GM12878 (cell line): ENCODE measurements around the gene SLC2A4RG. TPM values are rescaled to one million over a fixed set of nuclear protein-coding genes. Genes with fewer than 3 reads are reported as not detected.

Source experiments
- ATAC-seq: fragments of 200-7000 bp; cut with Tn5 transposase; 3 replicates; pipeline ENCODE4 v1.9.1; 2020; ENCODE audit warnings: mild to moderate bottlenecking, moderate library complexity
- BruUV-seq: library from RNA; stranded (reverse); fragments of 400-500 nt; replicated peaks from 2 replicates; lab custom pipeline; 2021; lab: Mats Ljungman, UMichigan
- CTCF ChIA-PET: fragments of 300-600 bp; sonication (Branson Sonifier 250); formaldehyde crosslinking; extraction: SDS; loops from one replicate; lab custom pipeline; 2021; ENCODE audit warnings: inconsistent platforms; lab: Yijun Ruan, JAX
- POLR2A ChIA-PET: fragments of 350-600 bp; formaldehyde crosslinking; extraction: SDS; loops from one replicate; lab custom pipeline; 2021; ENCODE audit warnings: inconsistent platforms; lab: Charles Lee
- RAD21 ChIA-PET: fragments of 300-600 bp; sonication (Branson Sonifier 250); formaldehyde crosslinking; loops from one replicate; lab custom pipeline; 2023; ENCODE audit warnings: antibody characterized with exemption; ENCODE audit not compliant: unreplicated experiment; lab: Charles Lee
- SMC1A ChIA-PET: fragments of 300-600 bp; sonication (Branson Sonifier 250); formaldehyde crosslinking; loops from one replicate; lab custom pipeline; 2023; ENCODE audit not compliant: unreplicated experiment, uncharacterized antibody; lab: Charles Lee
- DNase-seq: peaks from one replicate; pipeline ENCODE4 v3.0.0-alpha.2; 2011; ENCODE audit warnings: low read depth, low spot score
- FAIRE-seq: peaks from 3 replicates; lab custom pipeline; 2011; peaks lifted over from hg19 to GRCh38; lab: Jason Lieb, UNC
- H2AFZ ChIP-seq: 2 replicates; pipeline ENCODE4 v1.6.0; 2011; ENCODE audit warnings: low read depth, low read length, control low read depth; ENCODE audit not compliant: control insufficient read depth
- H3K27ac ChIP-seq: 2 replicates; pipeline ENCODE4 v1.5.1; 2011; ENCODE audit warnings: control low read depth; ENCODE audit not compliant: control insufficient read depth, insufficient read depth
- H3K27me3 ChIP-seq, 2 experiments: replicated peaks in 1 of 2; 2 replicates each; pipeline versions ENCODE4 v1.6.0 to v1.6.1; 2011; ENCODE audit warnings: low read length in 1 of 2; ENCODE audit not compliant: control insufficient read depth in 2 of 2, insufficient read depth in 2 of 2
- H3K36me3 ChIP-seq, 2 experiments: 2 replicates each; pipeline ENCODE4 v1.5.1; 2011; ENCODE audit warnings: low read length in 1 of 2; ENCODE audit not compliant: control insufficient read depth in 2 of 2, insufficient read depth in 2 of 2
- H3K4me1 ChIP-seq: 2 replicates; pipeline ENCODE4 v1.6.1; 2011; ENCODE audit warnings: mild to moderate bottlenecking, low read length, moderate library complexity, mixed read lengths; ENCODE audit not compliant: control insufficient read depth, insufficient read depth
- H3K4me2 ChIP-seq: 2 replicates; pipeline ENCODE4 v1.6.0; 2011; ENCODE audit warnings: control low read depth; ENCODE audit not compliant: control insufficient read depth, insufficient read depth
- H3K4me3 ChIP-seq: fragments of 200-600 bp; sonication (generic); 2 replicates; pipeline ENCODE4 v1.5.1; 2016
- H3K79me2 ChIP-seq: 2 replicates; pipeline ENCODE4 v1.6.0; 2011; ENCODE audit warnings: low read length; ENCODE audit not compliant: control insufficient read depth, insufficient read depth
- H3K9ac ChIP-seq: 2 replicates; pipeline ENCODE4 v1.8.0; 2011; ENCODE audit warnings: low read length, control low read depth, mixed read lengths; ENCODE audit not compliant: control insufficient read depth, insufficient read depth
- H3K9me3 ChIP-seq: replicated peaks from 3 replicates; pipeline ENCODE4 v1.5.1; 2011; ENCODE audit warnings: mild to moderate bottlenecking, low read length; ENCODE audit not compliant: control insufficient read depth, insufficient read depth
- H4K20me1 ChIP-seq: 2 replicates; pipeline ENCODE4 v1.6.0; 2011; ENCODE audit not compliant: control insufficient read depth, insufficient read depth
- CBX5 ChIP-seq: sonication (generic); IDR thresholded peaks from 2 replicates; pipeline ENCODE4 v1.6.1; 2016; ENCODE audit warnings: low read depth, moderate library complexity, mild to moderate bottlenecking, inconsistent platforms
- ELK1 ChIP-seq: IDR thresholded peaks from 2 replicates; pipeline ENCODE4 v1.6.1; 2012; ENCODE audit warnings: low read depth, low read length, improper control_type of control experiment
- NFXL1 ChIP-seq: fragments of 450-650 bp; IDR thresholded peaks from 2 replicates; pipeline ENCODE4 v1.6.1; 2017; ENCODE audit warnings: antibody characterized with exemption, mild to moderate bottlenecking, borderline replicate concordance
- NFYA ChIP-seq: IDR thresholded peaks from 2 replicates; pipeline ENCODE4 v1.6.1; 2011; ENCODE audit warnings: low read depth, mild to moderate bottlenecking, low read length, improper control_type of control experiment, borderline replicate concordance
- RAD21 ChIP-seq: IDR thresholded peaks from 2 replicates; pipeline ENCODE4 v1.6.1; 2011; ENCODE audit warnings: mild to moderate bottlenecking, low read depth, low read length, moderate library complexity; ENCODE audit not compliant: insufficient read depth
- SIN3A ChIP-seq: IDR thresholded peaks from 2 replicates; pipeline ENCODE4 v1.6.1; 2012; ENCODE audit warnings: low read depth, low read length, improper control_type of control experiment
- SP1 ChIP-seq: IDR thresholded peaks from one replicate; pipeline ENCODE4 v1.6.1; 2011; ENCODE audit warnings: low read depth, low read length
- SREBF2 ChIP-seq: IDR thresholded peaks from 2 replicates; pipeline ENCODE4 v1.6.1; 2012; ENCODE audit warnings: mild to moderate bottlenecking, low read length
- WGBS: methylation state at CpG from one replicate; pipeline ENCODE4 v1.1.6; 2016; ENCODE audit warnings: low lambda C conversion rate; ENCODE audit not compliant: insufficient replicate concordance, insufficient coverage; ENCODE audit errors: missing lambda C conversion rate; 5-methylcytosine and 5-hydroxymethylcytosine counted together
- in situ Hi-C: fragments of 300-500 bp; cut with MboI; formaldehyde crosslinking; loops from 9 replicates; pipeline ENCODE4 v1.14.3; 2018; ENCODE audit warnings: mixed read lengths
- intact Hi-C: fragments of 100-400 bp; cut with micrococcal nuclease; formaldehyde crosslinking; loops from one replicate; pipeline ENCODE4 v1.14.2; 2022; ENCODE audit not compliant: unreplicated experiment
- polyA plus RNA-seq, 11 experiments: library from polyadenylated mRNA; depleted of rRNA in 4 of 11; unstranded in 6 of 11; stranded (reverse) in 5 of 11; fragments of >200 nt; fragmentation: Nextera tagmentation in 4 of 11; fragmentation: Illumina TruSeq in 1 of 11; extraction: Ambion mirVana in 4 of 11; extraction: Trizol in 1 of 11; gene quantifications; 1 replicate in 1 of 11; 2 replicates in 10 of 11; pipeline versions ENCODE4 v1.2.1 to v1.2.3, GENCODE V29; 2011 to 2016; ENCODE audit warnings: inconsistent platforms in 2 of 11, missing spikeins in 2 of 11, low read depth in 1 of 11
- total RNA-seq, 4 experiments: library from RNA; depleted of rRNA in 3 of 4; stranded (reverse); fragments of >200 nt in 3 of 4; fragmentation: Illumina TruSeq in 1 of 4; extraction: Trizol in 1 of 4; gene quantifications; 2 replicates each; pipeline versions ENCODE4 v1.2.1 to v1.2.3, GENCODE V29; 2013 to 2021

Gene SLC2A4RG
- total and polyA plus RNA-seq, 10 of the 15 experiments (the other 5 are each of a cell fraction or from before 2014, with no cell fraction given): 0.34 to 65.9 (median 13.3) TPM

- ChIA-PET CTCF (interaction anchor here (0.6 kb wide), 1 partner anchor 12 kb away, joined by 3 read pairs; no protein-coding TSS in a partner anchor), SMC1A (no interaction called here), RAD21 (no interaction called here), POLR2A (no interaction called here)
- no peak overlapping the region for H3K27ac ChIP-seq
- peaks cover 4% of the 10 kb centered on the region; the same call in 1 of the 2 replicates for H3K4me1 ChIP-seq
- H3K9ac ChIP-seq: no peak overlapping the region
- DNase-seq (no peak), FAIRE-seq (no peak), ATAC-seq (no peak)
- no peak for TF ChIP-seq ELK1
- TF ChIP-seq CBX5: no peak
- no peak for TF ChIP-seq SP1
- no peak for TF ChIP-seq SIN3A
- TF ChIP-seq SREBF2: no peak
- no peak for TF ChIP-seq NFXL1
- TF ChIP-seq RAD21: no peak
- no peak for TF ChIP-seq NFYA
- BruUV-seq: no TSS peak
- H3K9me3 ChIP-seq: no peaks in the 10 kb centered on the region
- no peak overlapping the region for H2AFZ ChIP-seq
- H3K4me2 ChIP-seq: no peak overlapping the region
- intact Hi-C loops: no loop called here
- in situ Hi-C loops: no loop called here
- H3K4me3 ChIP-seq: no peak overlapping the region
- H3K27me3 ChIP-seq: no peaks in the 10 kb centered on the region
- H3K79me2 ChIP-seq: no peaks in the 10 kb centered on the region; the same call in 1 of the 2 replicates
- WGBS: 66% methylated on average over 26 of the region's 26 CpGs
- H4K20me1 ChIP-seq: no peaks in the 10 kb centered on the region
- peaks cover 0 to 4% of the 10 kb centered on the region in 2 experiments; a peak in 2 of 4 replicates for H3K36me3 ChIP-seq
These were observed 6.6 kb downstream of the SLC2A4RG start for GRCh38 chr20:63745961-63746731.
